HG03457 (cell line): ENCODE measurements around the gene ZNF202.

Experiments used
- ATAC-seq: cut with Tn5 transposase; IDR thresholded peaks from one replicate; pipeline ENCODE4 v1.9.1; 2021; ENCODE audit warnings: moderate number of reproducible peaks; ENCODE audit not compliant: unreplicated experiment

The ZNF202 gene

GRCh38 chr11:123684601-123685000 is 56.9 kb downstream of the ZNF202 start:
- ATAC-seq: no peak

GRCh38 chr11:123683428-123684170 is 57.9 kb downstream of the ZNF202 start:
- ATAC-seq: no peak

GRCh38 chr11:123682696-123683410 is 58.6 kb downstream of the ZNF202 start:
- no peak for ATAC-seq

- no peak for ATAC-seq
Measured at GRCh38 chr11:123681030-123681429, 60.4 kb downstream of the ZNF202 start.

GRCh38 chr11:123678246-123678645 is 63.2 kb downstream of the ZNF202 start:
- no peak for ATAC-seq

GRCh38 chr11:123677510-123677909 is 64.0 kb downstream of the ZNF202 start:
- ATAC-seq: no peak

- no peak for ATAC-seq
Measured at GRCh38 chr11:123674297-123674696, 67.2 kb downstream of the ZNF202 start.
